ENCODE data around the gene FBXO11.
A peak's percentile ranks its signal among the peaks of the same experiment; 100 is the strongest.

Gene FBXO11

DNA sequence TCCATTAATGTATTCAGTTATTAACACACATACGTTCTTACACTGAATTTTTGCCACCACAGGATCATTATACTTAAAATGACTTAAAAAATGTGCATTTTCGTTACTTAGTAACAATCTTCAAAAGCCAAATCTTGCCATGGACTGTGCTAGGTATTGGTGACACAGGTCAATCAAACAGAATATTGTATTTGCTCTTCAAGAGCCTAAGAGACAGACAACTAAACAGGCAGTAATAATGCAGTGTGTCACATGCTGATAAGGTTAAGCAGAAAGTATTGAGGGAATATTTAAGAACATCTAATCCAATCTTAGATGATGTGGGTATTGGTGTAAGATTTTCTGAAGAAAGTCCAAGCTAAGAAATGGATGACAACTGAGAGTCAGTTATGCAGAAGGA lies 56.9 kb downstream of the FBXO11 start:
- no peak for DNase-seq

DNA sequence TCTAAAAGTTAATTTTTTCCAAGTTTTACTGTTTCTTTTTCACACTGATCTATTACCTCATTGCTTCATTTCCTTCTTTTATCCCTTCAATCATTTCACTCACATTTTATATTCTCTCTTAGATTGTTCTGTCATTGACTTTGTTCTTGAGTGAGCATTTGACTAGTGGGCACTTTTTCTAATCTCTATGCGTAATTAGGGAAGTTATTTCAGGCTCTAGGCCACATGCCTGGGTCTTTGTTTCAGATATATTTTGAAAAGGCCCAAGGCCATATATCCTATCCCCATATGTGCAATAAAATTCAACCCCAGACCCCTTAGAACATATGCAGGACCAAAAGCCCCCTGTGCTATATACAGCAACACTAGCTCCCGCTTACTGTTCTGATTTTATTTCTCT lies 62.1 kb downstream of the FBXO11 start:
- no peak for DNase-seq

DNA sequence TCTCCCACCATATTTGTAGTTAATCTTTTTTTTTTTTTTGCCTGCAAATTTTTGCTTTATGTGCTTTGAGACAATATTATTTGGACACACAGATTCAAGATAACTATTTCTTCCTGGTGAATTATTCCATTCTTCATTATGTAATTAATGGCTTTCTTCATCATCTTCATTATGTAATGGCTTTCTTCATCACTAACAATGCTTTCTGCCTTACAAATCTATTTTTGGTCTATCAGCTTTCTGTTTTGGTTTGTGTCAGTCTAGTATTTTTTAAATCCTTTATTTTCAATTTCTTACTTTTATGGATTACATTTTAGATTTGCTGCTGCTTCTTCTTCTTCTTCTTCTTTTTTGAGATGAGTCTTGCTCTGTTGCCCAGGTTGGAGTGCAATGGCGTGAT lies 62.9 kb downstream of the FBXO11 start:
- no peak for DNase-seq

DNA sequence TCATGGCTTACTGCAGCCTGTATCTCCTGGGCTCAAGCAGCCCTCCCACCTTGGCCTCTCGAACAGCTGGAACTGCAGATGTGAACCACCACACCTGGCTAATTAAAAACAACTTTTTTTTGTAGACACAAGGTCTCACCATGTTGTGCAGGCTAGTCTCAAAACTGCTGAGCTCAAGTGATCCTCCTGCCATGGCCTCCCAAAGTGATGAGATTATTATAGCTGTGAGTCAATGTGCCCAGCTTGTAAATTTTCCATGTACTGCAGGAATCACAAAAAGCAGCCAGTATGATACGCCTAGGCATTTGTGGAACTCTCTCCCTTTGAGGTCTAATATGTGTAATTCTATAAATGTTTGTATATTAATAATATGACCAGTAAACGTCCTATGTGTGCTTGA lies 63.5 kb downstream of the FBXO11 start:
- no peak for DNase-seq

DNA sequence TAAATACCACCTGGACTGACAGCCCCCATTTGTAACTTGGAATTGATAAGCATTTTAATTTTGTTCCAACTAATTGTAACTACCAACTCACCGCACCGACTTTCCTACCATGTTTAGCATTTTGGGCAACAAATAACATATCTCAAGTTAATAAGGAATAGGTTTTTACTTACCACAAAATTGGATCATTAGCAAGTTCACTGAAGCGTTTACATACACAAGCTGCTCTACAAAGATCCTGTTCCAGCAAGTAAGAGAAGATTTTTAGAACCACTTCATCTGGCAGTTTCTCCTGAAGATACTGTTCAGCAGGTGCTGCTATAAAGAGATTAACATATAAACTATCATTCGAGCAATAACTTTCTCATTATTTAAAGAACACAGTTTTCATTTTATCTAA lies 67.6 kb downstream of the FBXO11 start:
- DNase-seq, result no peak

DNA sequence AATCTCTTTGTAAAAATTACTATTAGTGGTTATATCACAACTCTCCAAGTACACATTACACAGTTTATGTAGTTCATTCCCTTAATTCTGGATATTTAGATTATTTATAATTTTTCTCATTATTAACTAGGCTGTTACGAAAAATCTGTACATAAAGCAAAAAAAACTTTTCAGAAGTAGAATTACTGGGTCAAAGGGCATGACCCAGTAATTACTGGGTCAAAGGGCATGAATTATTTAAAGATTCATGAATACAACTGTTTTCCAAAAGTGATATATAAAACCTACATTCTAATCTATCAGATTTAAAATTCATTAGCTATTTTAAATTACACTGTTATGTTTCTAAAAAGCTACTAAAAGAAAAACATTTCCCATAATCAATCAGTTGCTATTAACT lies 68.0 kb downstream of the FBXO11 start:
- no peak for DNase-seq

DNA sequence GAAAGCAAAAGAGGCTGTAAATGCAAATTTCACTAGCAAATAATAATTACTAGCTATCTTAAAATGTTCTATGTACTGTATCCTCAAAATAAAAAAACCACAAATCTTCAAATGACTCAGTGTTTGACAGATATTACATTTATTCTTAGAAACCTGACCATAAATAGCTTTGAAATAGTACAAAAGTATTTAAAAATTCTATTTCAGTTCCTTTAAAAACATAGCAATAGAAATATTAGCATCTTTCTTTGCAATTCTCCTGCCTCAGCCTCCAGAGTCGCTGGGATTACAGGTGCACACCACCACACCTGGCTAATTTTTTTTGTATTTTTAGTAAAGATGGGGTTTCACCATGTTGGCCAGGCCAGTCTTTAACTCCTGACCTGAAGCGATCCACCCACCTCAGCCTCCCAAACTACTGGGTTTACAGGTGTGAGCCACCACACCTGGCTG lies 72.8 kb downstream of the FBXO11 start:
- DNase-seq, result peak; percentile 9

DNA sequence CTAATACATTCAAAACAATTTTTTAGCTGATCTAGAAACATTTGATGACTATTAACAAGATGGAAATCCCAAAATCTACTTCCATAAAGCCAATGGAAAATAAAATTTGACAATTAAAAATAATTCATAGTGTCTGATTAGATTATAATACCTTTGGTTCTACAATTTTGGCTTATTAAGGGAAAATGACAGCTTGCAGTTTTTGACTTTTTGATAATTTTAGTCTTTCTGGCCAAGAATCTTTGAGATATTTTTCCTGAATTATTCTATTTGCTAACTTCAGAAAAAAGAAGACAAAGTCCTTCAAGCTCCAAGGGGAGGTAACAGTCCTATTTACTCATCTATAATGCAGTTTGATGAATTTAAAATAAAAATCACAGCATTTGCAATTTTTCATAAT lies 83.8 kb downstream of the FBXO11 start:
- no peak for DNase-seq

DNA sequence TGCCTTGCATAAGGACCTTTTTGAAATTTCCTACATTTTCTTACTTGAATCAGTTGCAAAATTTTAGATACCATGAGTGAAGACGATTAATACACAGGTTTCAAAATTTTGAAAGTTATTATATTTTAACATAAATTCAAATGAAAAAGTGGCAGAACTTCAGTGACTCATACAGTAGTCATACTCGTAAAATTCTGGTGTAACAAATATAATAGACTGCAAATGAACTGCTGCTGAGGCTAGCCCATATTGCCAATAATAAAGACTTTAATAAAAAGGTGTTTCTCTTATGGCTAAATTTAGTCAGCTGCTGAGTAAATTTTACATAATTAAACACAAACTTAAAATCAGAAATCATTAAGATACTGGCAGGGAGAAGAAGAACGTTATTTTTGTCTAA lies 86.5 kb downstream of the FBXO11 start:
- DNase-seq, result no peak

DNA sequence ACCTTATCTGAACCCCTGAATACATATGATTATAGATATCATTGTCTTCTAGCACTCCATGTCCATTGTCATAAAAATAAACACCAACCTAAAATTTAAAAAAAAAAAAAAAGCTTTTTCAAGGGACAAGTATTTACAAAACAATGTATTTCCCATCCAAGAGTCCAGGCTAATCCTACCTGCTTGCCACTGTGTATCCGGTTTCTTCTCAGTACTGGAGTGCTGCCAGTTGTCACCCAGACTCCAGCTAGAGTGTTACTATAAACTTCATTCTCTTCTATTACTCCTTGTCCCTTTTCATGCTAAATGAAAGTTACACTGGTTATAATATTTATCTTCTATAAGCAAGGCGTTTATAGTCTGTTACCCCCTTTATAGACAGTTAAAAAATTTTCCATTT lies 87.5 kb downstream of the FBXO11 start:
- DNase-seq, result no peak

DNA sequence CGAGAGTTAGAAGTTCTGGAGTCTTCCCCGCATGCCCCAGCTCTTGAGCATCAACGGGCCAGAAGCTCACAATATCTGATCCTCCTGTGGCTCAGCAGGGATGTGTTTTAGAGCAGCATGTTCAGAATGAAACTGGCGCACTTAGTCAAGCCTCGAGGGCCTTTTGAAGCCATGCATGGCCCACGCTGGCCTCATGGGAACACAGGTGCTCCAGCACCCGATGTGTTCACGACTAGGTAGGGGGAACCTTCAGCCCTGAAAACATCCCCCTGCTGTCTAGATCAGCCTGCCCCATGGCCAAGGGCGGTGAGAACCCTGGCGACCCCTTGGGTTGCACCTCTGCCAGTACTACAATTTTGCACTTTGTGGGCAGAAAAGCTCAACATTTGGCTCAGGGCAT lies 90.5 kb downstream of the FBXO11 start:
- no peak for DNase-seq

DNA sequence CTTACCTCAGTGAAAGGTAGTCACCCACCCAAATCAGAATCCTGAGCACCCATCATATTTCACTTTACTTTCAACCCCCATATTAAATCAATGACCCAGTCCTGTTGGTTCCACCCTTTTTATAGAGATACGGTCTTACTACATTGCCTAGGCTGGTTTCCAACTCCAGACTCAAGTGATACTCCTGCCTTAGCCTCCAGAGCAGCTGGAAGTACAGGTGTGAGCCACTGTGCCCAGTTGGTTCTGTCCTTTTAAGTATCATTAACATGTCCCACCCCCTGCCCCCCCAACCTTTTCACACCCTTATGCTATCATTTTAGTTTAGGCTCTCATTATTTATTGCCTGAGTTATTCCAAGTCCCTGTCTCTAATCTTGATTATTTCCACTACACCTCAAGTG lies 94.6 kb downstream of the FBXO11 start:
- DNase-seq, result no peak

DNA sequence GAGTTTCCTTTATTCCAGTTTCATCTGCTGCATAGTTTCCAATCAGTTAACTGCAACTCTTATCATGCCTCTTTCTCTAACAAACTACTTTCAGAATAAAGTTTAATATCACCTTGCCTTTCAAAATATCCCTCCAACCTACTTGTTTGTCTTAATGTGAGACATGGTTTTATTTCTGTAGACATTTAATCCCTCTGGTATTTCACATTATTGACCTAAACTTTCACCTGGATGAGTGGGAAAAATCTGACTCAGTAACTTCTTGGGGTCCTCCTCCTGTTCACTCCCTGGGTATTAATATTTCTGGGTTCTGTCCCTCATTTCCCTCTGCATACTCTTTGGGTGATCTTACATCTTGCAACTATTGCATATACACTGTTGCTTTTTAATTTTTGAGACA lies 95.4 kb downstream of the FBXO11 start:
- no peak for DNase-seq

DNA sequence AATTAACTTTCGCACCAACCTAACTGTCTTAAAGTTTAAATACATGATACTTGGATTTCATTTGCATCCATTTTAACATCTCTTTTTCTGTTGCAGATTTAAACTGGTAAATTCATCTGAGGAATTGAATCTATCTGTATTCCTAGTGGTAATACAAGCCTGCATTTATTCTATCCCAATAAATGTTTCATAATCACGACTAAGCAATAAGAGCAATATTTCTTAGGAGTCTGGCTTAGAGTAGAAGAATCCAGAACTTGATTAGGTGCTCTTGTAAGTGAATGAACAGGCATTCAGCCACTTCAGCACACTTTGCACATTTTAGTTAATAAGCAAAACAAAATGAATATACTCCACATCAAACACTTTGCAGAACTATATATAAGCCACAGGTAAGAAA lies 96.4 kb downstream of the FBXO11 start:
- no peak for DNase-seq

DNA sequence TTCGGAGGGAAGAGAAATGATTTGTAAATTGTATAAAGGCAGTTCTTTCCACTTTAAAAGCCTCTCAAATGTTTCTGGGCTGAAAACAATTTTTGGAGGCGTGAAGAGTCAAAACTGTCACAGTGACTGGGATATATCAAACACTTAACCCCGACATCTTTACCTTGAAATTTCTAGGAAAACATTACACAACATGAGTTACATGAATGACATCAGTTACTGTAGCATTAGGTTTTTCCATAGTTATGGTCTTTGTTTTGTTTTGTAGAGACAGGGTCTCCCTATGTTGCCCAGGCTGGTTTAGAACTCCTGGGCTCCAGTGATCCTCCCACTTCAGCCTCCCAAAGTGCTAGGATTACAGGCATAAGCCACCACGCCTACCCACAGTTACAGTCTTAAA lies 97.7 kb downstream of the FBXO11 start:
- DNase-seq, result no peak

DNA sequence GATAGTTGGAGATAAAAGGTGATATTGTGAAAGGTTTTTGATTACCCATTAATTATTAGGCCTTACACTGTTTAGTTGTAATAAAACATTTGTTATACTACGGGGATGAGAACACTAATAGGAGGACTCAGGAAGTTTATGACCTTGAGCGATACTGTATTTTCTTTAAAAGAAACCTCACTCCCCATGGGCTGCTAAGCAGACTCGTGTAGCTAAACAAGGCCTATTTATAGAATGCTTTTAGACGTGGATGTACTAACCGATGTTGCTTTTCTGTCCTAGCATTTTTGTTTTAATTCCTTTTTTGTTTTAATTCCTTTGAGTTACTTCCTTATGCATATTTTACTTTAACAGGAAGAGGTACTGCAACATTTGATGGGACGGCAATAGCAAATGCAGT lies 100.4 kb downstream of the FBXO11 start:
- DNase-seq, result no peak

DNA sequence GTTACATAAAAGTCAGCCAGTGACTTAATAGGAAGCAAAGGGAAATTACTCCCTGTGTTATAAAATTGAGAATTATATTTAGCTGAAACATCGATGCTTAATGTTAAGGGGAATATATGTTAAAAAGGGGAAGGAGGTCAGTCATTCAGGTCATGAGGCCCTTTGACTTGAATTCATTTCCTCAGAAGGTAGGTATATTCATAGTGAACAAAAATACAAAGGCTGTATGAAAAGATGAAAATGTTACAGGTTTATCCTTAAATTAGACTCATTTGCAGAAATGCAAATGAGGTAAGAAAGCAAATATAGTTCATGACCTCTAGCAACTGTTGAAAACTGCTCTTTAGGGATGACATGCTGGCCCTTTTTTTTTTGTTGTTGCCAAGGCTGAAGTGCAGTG lies 102.5 kb downstream of the FBXO11 start:
- DNase-seq, result no peak

DNA sequence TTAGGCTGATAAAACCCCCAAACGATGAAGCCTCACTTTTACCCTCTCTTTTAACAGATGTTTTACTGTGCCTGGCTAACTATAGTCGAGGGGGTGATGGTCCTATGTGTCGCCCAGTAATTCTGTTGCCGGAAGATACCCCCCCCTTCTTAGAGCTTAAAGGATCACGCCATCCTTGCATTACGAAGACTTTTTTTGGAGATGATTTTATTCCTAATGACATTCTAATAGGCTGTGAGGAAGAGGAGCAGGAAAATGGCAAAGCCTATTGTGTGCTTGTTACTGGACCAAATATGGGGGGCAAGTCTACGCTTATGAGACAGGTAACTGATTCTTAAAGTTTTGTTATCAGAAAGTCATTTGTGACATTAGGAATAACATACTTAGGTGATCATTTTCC lies 102.9 kb downstream of the FBXO11 start:
- DNase-seq, result no peak

DNA sequence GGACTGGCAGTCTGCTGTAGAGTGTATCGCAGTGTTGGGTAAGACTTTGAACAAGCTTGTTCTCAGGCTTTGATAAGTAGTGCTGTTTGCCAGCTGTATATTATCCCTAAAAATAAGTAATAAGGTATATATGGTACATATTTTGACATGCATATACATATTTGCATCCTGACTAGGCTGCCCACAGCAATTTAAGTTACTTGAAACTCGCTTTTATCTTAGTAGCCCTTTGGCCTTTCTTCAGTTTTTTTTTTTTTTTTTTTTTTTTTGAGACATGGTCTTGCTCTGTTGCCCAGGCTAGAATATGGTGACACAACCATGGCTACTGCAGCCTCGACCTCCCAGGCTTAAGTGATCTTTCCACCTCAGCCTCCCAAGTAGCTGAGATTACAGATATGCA lies 105.2 kb downstream of the FBXO11 start:
- no peak for DNase-seq

DNA sequence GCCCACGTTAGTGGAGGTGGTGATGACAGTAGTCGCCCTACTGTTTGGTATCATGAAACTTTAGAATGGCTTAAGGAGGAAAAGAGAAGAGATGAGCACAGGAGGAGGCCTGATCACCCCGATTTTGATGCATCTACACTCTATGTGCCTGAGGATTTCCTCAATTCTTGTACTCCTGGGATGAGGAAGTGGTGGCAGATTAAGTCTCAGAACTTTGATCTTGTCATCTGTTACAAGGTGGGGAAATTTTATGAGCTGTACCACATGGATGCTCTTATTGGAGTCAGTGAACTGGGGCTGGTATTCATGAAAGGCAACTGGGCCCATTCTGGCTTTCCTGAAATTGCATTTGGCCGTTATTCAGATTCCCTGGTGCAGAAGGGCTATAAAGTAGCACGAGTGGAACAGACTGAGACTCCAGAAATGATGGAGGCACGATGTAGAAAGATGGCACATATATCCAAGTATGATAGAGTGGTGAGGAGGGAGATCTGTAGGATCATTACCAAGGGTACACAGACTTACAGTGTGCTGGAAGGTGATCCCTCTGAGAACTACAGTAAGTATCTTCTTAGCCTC lies 107.2 kb downstream of the FBXO11 start:
- no peak for DNase-seq

DNA sequence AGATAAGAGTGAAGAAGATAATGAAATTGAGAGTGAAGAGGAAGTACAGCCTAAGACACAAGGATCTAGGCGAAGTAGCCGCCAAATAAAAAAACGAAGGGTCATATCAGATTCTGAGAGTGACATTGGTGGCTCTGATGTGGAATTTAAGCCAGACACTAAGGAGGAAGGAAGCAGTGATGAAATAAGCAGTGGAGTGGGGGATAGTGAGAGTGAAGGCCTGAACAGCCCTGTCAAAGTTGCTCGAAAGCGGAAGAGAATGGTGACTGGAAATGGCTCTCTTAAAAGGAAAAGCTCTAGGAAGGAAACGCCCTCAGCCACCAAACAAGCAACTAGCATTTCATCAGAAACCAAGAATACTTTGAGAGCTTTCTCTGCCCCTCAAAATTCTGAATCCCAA lies 107.7 kb downstream of the FBXO11 start:
- DNase-seq, result no peak

DNA sequence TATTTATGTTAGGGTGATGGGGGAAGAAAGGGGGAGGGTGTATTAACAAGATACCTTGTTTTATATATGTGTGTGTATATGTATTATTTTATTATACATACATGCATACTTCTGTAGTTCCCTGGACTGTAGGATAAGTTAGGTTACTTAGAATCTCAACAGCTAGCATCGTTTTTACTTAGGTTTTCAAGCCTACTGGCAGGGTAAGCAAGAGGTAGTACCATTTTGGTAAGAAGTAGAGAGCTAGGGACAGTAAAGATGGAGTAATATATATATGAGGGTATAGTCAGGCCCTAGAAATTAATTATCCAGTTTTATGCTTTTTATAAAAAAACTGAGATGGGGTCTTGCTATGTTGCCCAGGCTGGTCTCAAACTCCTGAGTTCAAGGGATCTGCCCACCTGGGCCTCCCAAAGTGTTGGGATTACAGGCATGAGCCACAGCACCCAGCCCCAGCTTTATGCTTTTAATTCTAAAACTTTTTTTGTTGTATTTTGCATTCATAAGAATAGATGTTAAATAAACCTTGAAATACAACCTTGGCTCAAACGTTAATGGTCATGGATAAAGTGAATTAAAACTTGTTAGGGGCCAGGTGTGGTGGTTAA lies 110.1 kb downstream of the FBXO11 start:
- DNase-seq, result no peak

DNA sequence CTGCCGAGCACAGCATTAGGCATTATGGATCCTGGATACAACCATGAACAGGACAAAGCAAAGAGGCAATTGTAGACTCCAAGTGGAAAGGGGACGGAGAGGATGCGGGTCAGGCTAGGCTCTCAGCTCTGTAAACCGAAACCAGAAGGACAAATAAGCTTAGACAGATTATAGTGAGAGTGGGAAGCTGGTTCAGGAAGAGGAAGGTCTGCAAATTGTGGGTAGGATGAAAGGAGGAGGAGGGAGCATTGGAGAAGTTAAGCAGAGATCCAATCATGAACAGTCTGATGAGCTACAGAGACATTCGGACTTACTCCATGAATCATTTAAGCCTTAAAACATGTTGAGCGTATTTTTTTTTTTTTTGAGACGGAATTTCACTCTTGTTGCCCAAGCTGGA lies 120.3 kb downstream of the FBXO11 start:
- DNase-seq, result no peak

DNA sequence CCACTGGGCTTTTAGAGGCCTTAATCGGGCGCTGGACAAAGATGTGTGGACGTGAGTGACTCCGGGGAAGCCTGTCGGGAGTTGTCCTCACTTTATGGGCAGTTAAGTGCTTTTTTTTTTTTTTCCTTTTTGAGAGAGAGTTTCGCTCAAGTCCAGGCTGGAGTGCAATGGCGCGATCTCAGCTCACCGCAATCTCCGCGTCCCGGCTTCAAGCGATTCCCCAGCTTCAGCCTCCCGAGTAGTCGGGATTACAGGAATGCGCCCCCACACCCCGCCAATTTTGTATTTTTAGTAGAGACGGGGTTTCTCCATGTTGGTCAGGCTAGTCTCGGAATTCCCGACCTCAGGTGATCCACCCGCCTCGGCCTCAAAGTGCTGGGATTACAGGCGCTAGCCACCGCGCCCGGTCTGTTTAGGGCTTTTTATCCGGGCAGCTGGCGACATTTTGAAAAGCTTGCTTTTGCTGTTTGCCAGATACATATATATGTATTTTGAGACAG lies 121.9 kb downstream of the FBXO11 start:
- no peak for DNase-seq
